ENCODE results near the gene JPT2.

Gene JPT2

DNA sequence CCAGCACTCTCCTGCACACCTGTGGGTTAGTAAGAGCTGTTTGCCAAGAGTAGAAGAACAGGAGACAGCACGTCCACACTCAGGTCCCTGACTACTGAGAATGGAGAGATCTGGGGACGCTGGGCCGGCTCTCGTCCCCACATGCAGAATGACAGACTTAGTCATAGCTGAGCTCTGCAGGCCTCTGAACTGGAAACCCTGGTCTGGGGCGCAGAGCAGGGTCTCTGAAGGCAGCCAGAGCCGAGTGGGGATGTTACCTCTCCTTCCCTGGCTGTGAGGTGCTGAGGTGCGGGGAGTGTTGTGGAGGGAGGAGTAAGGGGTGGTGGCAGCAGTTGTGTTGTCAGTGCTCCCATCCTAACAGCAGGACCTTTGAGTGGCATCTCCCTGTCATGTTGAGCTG is 7.2 kb upstream of the JPT2 start:
- no peak for DNase-seq (ENCODE audit: insufficient read length, low spot score)
- FAIRE-seq = no peak
- TF ChIP-seq TAF1 (IDR thresholded peaks at IDR 0.05; ENCODE audit: low read depth, low read length) (no peak), PAX5 (IDR thresholded peaks at IDR 0.05; ENCODE audit: insufficient read depth, low read length, severe bottlenecking) (no peak), POLR2AphosphoS5 (IDR thresholded peaks at IDR 0.05; ENCODE audit: low read depth, low read length) (no peak), SPI1 (IDR thresholded peaks at IDR 0.05; ENCODE audit: low read depth, low read length) (no peak), POLR2A (IDR thresholded peaks at IDR 0.05; ENCODE audit: low read depth, low read length) (no peak), POU2F2 (IDR thresholded peaks at IDR 0.05; ENCODE audit: low read depth, low read length) (no peak)

DNA sequence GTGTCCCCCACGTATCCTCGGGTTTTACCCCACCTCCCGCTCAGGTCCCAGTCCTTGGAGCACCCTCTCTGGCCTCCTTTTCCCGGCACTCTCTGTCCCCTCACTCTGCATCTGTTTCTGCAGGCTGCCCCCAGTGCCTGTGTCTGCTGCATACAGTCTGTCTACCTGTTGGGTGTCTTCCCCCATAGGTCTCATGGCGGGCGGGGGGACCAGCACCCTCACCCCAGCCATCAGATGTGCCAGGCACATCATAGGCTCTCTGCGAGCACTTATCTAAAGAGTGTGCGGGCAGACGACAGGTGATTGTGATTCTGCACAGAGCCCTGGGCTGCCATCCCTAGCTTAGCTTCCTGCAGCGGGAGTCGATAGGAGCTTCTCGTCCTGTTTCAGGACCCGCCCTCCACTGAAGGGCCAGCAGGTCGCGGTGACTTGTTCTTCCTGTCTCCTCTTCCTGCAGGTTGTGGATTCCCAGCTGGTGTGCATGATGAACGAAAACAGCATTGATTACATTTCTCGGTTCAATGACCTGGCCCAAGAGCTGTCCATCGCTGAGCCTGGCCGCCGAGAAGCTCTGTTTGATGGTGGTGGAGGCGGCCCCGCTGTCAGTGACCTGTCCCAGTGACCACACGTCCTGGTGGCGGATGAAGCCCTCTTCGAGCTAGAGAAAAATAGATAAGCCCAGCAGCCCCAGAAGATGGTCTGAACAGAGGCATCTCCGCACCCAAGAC is 4.5 kb upstream of the JPT2 start:
- no peak for TF ChIP-seq SPI1 (IDR thresholded peaks at IDR 0.05; ENCODE audit: low read depth, low read length)
- TF ChIP-seq POU2F2 (IDR thresholded peaks at IDR 0.05; ENCODE audit: low read depth, low read length) = no peak
- TF ChIP-seq PAX5 (IDR thresholded peaks at IDR 0.05; ENCODE audit: insufficient read depth, low read length, severe bottlenecking) = no peak
- TF ChIP-seq TAF1 (IDR thresholded peaks at IDR 0.05; ENCODE audit: low read depth, low read length) = no peak
- TF ChIP-seq POLR2AphosphoS5 (IDR thresholded peaks at IDR 0.05; ENCODE audit: low read depth, low read length) = no peak
- TF ChIP-seq POLR2A (IDR thresholded peaks at IDR 0.05; ENCODE audit: low read depth, low read length) = no peak
- no peak for FAIRE-seq

DNA sequence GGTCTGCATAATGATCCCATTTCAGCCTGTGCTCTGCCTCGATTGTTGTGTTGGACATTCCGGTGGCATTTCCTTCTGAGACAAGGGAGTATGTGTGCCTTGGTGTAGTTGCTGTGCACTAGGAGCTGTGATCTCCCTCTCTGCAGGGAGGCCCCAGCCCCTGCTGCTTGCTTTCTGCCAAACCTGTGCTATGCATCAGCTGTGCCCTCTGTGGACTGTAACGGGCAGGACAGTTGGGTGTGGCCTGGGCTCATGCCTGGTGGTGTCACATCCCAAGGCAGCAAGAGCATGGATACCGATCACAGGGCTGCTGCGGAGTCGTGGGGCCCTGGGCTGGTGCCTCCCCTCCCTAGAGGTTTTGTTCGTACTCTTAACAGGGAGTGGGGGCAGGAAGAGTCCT is 3.8 kb upstream of the JPT2 start:
- DNase-seq (ENCODE audit: insufficient read length, low spot score) (no peak), FAIRE-seq (no peak)
- TF ChIP-seq POLR2A (IDR thresholded peaks at IDR 0.05; ENCODE audit: low read depth, low read length) = no peak
- no peak for TF ChIP-seq POLR2AphosphoS5 (IDR thresholded peaks at IDR 0.05; ENCODE audit: low read depth, low read length)
- no peak for TF ChIP-seq SPI1 (IDR thresholded peaks at IDR 0.05; ENCODE audit: low read depth, low read length)
- TF ChIP-seq POU2F2 (IDR thresholded peaks at IDR 0.05; ENCODE audit: low read depth, low read length) = no peak
- TF ChIP-seq PAX5 (IDR thresholded peaks at IDR 0.05; ENCODE audit: insufficient read depth, low read length, severe bottlenecking) = no peak
- TF ChIP-seq TAF1 (IDR thresholded peaks at IDR 0.05; ENCODE audit: low read depth, low read length) = no peak

More for the DNA sequence above, 4.5 kb upstream of the JPT2 start:
- DNase-seq (ENCODE audit: insufficient read length, low spot score) = no peak

DNA sequence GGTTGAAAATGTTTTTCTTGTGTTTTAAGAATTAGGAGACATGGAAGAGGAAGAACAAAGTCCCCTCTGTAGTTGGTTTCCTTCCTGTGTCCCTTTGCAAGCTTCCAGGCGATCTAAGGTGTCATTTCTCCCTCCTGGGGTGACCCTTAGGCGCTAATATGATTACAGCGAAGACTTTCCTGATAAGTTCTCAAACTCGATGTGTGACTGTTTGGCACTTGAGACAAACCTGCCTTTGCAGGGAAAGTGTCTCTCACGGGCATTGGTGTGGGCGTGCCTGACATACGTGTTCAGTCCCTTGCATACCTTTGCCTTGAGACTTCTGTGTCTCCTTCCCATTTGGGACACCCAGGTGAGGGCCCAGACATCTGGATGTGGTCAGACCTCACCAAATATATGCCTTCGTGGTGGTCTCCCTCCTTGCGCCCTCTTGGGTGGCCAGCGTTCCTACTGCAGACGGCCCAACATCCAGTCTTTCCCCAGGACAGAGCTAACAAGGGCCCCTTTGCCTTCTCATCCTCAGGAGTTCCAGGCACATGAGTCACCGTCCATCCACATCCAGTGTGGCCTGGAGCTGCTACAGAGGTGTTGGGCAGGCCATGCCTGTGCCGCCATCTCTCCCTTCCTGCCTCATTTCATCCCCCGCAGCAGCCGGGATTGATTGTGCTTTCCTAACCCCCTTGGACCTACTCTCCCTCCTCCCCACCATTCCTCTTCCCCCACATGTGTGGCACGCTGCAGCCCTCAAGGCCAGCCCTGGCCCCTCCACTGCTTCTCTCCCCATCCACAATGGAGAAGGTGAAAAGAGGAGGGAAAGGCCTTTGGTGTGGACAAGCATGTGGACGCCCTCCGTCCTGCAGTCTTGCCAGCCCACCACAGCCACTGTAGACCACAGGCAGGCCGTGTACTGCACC is 3.1 kb upstream of the JPT2 start:
- no peak for TF ChIP-seq POU2F2 (IDR thresholded peaks at IDR 0.05; ENCODE audit: low read depth, low read length)
- FAIRE-seq (no peak), DNase-seq (ENCODE audit: insufficient read length, low spot score) (no peak)

DNA sequence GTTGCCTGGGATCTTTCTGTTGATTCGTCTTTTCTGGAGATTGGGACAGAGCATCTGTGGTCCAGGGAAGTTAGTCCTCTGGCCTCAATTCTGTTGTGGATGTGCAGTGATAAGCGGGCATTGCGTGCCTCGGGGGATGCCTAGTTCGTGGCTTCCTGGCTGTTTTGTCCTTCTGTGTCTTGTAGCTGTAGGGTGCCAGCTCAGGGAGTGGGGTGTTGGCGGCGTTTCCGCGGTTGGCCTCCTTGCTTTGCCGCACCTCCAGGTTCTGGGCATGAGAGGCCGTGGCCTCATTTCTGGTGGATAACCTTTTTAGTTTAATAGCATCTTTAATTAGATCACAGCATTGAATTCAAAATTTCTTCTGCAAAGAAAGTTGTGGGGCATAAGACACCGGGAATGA is 1.4 kb upstream of the JPT2 start:
- no peak for DNase-seq (ENCODE audit: insufficient read length, low spot score)
- FAIRE-seq = no peak
- TF ChIP-seq POU2F2 (IDR thresholded peaks at IDR 0.05; ENCODE audit: low read depth, low read length) = no peak
- TF ChIP-seq POLR2AphosphoS5 (IDR thresholded peaks at IDR 0.05; ENCODE audit: low read depth, low read length) = no peak
- TF ChIP-seq SPI1 (IDR thresholded peaks at IDR 0.05; ENCODE audit: low read depth, low read length) = no peak
- no peak for TF ChIP-seq PAX5 (IDR thresholded peaks at IDR 0.05; ENCODE audit: insufficient read depth, low read length, severe bottlenecking)
- no peak for TF ChIP-seq TAF1 (IDR thresholded peaks at IDR 0.05; ENCODE audit: low read depth, low read length)
- no peak for TF ChIP-seq POLR2A (IDR thresholded peaks at IDR 0.05; ENCODE audit: low read depth, low read length)

DNA sequence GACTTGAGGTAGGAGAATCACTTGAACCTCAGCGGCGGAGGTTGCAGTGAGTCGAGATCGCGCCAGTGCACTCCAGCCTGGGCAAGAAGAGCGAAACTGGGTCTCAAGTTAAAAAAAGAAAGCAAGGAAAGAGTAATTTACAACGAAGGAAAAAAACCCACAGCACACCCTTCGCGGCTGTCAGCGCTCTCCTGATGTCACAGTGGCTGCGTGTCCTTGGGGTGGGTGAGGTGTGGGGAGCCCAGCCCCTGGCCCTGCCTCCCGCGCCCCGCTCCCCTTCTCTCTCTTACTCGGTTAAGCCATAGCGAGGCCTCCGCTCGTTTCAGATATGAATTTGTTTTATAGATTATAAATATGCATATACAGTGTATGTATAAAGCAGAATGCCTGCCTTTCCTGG is 740 bp upstream of the JPT2 start:
- no peak for TF ChIP-seq PAX5 (IDR thresholded peaks at IDR 0.05; ENCODE audit: insufficient read depth, low read length, severe bottlenecking)
- no peak for TF ChIP-seq POLR2A (IDR thresholded peaks at IDR 0.05; ENCODE audit: low read depth, low read length)
- TF ChIP-seq SPI1 (IDR thresholded peaks at IDR 0.05; ENCODE audit: low read depth, low read length) = no peak
- no peak for TF ChIP-seq TAF1 (IDR thresholded peaks at IDR 0.05; ENCODE audit: low read depth, low read length)
- TF ChIP-seq POU2F2 (IDR thresholded peaks at IDR 0.05; ENCODE audit: low read depth, low read length) = no peak
- no peak for TF ChIP-seq POLR2AphosphoS5 (IDR thresholded peaks at IDR 0.05; ENCODE audit: low read depth, low read length)
- DNase-seq (ENCODE audit: insufficient read length, low spot score) = no peak
- no peak for FAIRE-seq

DNA sequence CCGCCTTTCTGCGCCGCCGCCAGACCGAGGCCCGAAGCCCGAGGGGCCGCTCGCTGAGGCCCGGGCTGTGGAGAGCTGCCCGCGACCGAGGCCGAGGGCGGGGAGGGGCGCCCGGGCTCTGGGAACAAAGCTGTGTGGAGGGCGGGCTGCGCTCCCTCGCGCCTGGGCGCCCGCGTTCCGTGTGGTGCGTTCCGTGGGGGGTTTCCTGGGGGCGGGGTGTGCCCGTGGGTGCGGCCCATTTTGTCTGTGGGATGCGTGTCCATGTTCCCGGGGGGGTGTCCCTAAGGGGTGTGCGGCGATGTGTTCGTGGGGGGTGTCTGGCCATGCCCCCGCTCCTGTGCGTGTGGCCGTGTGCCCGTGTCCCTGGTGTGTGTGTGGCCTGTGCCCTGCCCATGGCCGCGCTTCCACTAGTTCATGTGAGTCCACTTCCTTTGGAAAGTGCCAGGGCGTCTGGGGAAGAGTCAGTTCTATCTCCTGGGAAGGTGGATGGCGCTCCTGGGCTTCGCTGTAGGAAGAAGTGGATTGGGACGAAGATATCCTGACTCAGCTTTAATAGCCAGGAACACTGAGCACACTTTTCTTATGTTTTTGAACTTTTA is 520 bp downstream of the JPT2 start:
- TF ChIP-seq POU2F2 (IDR thresholded peaks at IDR 0.05; ENCODE audit: low read depth, low read length) = 0 out of 2 replicates have a peak, but pooled peaks have one; percentile 30
- TF ChIP-seq POLR2A (IDR thresholded peaks at IDR 0.05; ENCODE audit: low read depth, low read length) = peak; percentile 25; the same call in 1 of the 2 replicates
- no peak for TF ChIP-seq SPI1 (IDR thresholded peaks at IDR 0.05; ENCODE audit: low read depth, low read length)
- no peak for TF ChIP-seq TAF1 (IDR thresholded peaks at IDR 0.05; ENCODE audit: low read depth, low read length)
- no peak for TF ChIP-seq PAX5 (IDR thresholded peaks at IDR 0.05; ENCODE audit: insufficient read depth, low read length, severe bottlenecking)
- peak; percentile 57 for FAIRE-seq
- no peak for DNase-seq (ENCODE audit: insufficient read length, low spot score)

DNA sequence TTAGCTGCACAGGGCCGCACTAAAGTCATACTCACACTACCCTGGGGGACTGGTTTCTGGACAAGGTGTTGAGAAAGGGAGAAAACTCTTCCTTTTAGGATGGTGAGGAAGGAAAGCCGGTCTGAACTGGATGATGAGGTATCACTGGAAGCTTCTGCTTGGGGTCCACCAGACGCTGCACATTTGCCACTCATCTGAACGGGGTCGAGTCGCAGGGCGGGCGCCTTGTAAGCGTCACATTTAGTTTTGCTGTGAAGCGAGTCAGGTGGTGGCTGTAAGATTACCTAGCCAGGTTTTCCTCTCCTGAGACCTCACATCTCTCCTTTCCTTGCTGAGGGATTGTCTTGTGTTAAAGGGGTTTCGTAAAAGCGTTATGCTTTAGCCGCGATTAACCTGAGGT is 2.3 kb downstream of the JPT2 start:
- DNase-seq (ENCODE audit: insufficient read length, low spot score) (no peak), FAIRE-seq (no peak)
- TF ChIP-seq SPI1 (IDR thresholded peaks at IDR 0.05; ENCODE audit: low read depth, low read length) (no peak), PAX5 (IDR thresholded peaks at IDR 0.05; ENCODE audit: insufficient read depth, low read length, severe bottlenecking) (no peak), TAF1 (IDR thresholded peaks at IDR 0.05; ENCODE audit: low read depth, low read length) (no peak), POLR2A (IDR thresholded peaks at IDR 0.05; ENCODE audit: low read depth, low read length) (no peak), POU2F2 (IDR thresholded peaks at IDR 0.05; ENCODE audit: low read depth, low read length) (no peak), POLR2AphosphoS5 (IDR thresholded peaks at IDR 0.05; ENCODE audit: low read depth, low read length) (no peak)

DNA sequence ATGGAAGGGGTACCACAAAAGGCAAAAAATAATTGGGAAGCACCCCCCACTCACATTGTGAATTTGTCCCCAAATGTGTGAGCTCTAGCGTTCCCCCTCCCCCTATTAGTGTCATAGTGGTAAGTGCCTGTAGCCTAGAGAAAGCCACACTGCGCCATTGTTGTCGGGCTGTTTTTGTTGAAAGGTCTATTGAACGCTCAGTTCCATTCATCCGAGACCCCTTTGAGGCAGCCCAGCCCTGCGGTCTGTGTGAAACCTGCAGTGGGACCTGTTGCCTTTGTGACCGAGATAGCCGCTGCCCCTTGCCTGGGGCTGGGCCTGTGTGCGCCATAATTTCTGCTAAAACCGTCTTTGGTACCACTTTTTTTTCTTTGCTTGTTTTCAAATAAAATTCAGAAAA is 3.0 kb downstream of the JPT2 start:
- no peak for TF ChIP-seq TAF1 (IDR thresholded peaks at IDR 0.05; ENCODE audit: low read depth, low read length)
- no peak for TF ChIP-seq POU2F2 (IDR thresholded peaks at IDR 0.05; ENCODE audit: low read depth, low read length)
- TF ChIP-seq SPI1 (IDR thresholded peaks at IDR 0.05; ENCODE audit: low read depth, low read length) = no peak
- no peak for TF ChIP-seq POLR2AphosphoS5 (IDR thresholded peaks at IDR 0.05; ENCODE audit: low read depth, low read length)
- TF ChIP-seq POLR2A (IDR thresholded peaks at IDR 0.05; ENCODE audit: low read depth, low read length) = no peak
- no peak for TF ChIP-seq PAX5 (IDR thresholded peaks at IDR 0.05; ENCODE audit: insufficient read depth, low read length, severe bottlenecking)
- DNase-seq (ENCODE audit: insufficient read length, low spot score) (no peak), FAIRE-seq (no peak)
